IPS-18c (cell line): Measurements from ENCODE around the gene GRAMD4.

Source experiments
- H3K4me3 ChIP-seq: 2 replicates; pipeline ENCODE4 v1.7.0; 2013; ENCODE audit warnings: low read depth, mild to moderate bottlenecking, low read length, moderate library complexity; ENCODE audit not compliant: insufficient read depth
- H3K9me3 ChIP-seq: one replicate; pipeline ENCODE4 v1.6.1; 2013; ENCODE audit warnings: mild to moderate bottlenecking, low read length, moderate library complexity; ENCODE audit not compliant: control insufficient read depth, insufficient read depth

Gene GRAMD4, protein sequence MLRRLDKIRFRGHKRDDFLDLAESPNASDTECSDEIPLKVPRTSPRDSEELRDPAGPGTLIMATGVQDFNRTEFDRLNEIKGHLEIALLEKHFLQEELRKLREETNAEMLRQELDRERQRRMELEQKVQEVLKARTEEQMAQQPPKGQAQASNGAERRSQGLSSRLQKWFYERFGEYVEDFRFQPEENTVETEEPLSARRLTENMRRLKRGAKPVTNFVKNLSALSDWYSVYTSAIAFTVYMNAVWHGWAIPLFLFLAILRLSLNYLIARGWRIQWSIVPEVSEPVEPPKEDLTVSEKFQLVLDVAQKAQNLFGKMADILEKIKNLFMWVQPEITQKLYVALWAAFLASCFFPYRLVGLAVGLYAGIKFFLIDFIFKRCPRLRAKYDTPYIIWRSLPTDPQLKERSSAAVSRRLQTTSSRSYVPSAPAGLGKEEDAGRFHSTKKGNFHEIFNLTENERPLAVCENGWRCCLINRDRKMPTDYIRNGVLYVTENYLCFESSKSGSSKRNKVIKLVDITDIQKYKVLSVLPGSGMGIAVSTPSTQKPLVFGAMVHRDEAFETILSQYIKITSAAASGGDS

DNA sequence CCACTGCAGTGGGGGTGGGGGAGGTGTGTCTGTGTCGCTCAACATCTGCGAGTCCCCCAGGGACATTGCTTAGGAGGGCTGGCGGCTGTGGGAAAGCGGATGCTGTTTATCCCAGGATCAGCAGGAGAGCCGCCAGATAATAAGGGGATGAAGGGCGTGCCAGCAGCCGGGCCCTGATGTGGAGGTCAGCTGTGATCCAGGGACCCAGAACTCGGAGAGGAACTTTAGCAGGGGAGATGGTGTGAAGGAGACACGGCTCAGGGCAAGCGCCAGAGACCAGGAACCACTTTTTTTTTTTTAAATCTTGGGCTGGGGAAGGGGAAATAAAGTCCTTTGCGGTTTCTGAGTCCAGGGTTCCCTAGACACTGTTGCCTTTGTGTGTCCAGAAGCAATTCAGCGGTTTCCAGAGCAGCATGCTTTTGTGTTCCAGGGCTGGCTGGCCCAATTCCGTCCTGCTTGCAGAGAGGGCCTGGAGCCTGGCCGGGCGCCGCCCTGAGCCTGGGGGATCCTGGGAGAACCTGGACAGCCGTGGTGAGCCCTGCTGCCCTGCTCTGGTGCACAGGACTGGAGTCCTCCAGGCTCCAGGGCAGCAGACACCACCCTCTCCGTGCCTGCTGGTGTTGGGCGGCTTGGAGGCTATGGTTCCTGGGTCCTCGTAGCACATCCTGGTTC is at the start of gene GRAMD4:
Gene GRAMD4, plus strand, starts transcription at position 557 of the 672 bp plus-strand sequence. CDS start 6,414 bp downstream, outside the sequence.
- peaks cover 4% of the 10 kb centered on the region for H3K9me3 ChIP-seq
- H3K4me3 ChIP-seq: no peak within 1 kb of the TSS

DNA sequence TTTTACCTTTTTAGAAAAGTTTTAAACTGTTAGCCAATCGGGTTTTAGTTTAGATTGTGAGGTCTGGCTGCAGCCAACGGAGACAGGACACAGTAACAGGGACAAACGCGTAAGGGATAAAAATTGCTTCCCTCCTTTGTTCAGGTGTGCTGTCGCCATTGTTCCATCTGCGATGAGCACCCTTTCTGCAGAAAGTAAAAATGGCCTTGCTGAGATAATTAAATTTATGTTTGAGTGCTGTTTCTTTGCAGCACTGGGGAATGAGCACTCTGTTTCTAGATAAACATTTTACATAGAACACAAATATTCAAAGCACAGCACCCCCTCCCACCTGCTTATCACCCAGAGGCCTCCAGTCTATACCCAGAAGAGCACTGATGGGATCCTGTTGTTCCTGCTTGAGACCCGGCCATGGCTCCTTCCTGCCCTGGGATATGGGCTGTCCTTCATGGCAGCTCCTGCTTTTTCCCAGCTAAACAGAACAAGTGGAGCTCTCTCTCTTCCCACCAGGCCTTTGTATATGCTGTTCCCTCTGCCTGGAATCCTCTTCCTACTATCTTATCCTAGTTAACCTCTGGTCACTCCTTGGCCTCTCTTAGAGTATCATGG is 48.4 kb upstream of the GRAMD4 start:
- H3K4me3 ChIP-seq: no peak overlapping the region
- H3K9me3 ChIP-seq: no peaks in the 10 kb centered on the region

DNA sequence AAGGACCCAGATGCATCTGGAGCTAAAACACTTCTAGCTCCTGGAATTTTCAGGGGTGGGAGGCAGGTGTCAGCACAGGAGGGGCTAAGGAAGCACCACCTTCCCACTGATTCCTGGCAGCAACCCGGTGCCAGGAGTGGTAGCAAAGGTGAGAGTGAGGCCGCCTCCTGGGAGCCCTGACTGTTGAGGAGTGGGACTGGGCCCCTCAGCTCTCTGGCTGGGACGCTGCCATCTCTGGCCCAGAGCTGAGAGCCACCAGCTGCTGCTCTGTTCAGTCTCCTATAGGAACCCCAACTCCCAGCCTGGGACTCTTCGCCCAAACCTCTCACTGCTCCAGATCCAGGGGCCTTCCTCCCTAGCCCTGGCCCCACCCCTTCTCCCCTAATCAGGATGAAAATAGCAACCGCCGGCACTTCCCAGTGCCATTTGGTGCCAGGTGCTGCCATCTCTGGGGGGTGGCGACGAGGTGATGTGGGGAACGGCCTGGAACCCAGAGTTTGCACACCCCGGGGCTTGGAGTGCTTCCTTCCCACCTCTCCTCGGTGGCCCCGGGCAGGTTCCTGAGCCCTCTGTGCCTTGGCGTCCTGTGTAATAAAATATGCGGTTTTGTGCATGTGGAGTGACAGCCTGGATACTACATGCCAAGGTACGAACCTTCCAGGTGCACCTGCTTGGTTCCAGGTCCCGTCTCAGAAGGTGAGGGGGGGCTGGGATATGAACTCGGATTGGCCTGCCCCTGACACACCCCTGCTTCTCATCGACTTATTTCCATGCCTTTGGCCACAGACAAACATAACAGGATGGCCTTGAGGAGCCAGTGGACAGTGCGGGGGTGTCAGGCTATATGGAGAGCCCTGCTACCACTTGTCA is 47.0 kb upstream of the GRAMD4 start:
- Histone ChIP-seq H3K9me3 (no peaks in the 10 kb centered on the region), H3K4me3 (no peak overlapping the region; the same call in 1 of the 2 replicates)

DNA sequence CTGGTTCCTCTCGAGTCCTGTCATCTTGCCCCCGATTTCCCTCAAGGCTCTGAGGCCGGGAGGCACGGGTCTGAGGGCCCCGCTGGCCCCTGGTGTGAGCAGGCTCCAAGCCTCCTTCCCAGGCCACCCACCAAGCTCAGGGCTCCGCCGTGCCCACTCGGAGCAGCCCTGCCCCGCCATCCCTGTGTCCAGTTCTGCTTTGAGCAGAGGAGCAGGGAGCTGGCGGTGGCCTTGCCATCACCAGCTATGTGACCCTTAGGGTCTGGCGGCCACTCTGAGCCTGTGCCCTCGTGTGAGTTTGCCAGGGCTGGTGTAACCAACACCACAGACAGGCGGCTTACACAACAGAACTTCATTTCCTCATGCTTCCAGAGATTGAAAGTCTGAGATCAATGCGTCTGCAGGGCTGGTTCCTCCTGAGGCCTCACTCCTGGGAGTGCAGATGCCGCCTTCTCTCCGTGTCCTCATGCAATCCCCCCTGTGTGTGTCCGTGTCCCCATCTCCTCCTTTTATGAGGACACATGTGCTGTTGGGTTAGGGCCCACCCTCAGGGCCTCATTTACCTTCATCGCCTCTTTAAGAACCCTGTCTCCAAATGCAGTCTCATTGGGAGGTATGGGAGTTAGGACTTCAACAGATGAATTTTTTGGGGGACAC is 46.3 kb upstream of the GRAMD4 start:
- no peak overlapping the region for H3K4me3 ChIP-seq

DNA sequence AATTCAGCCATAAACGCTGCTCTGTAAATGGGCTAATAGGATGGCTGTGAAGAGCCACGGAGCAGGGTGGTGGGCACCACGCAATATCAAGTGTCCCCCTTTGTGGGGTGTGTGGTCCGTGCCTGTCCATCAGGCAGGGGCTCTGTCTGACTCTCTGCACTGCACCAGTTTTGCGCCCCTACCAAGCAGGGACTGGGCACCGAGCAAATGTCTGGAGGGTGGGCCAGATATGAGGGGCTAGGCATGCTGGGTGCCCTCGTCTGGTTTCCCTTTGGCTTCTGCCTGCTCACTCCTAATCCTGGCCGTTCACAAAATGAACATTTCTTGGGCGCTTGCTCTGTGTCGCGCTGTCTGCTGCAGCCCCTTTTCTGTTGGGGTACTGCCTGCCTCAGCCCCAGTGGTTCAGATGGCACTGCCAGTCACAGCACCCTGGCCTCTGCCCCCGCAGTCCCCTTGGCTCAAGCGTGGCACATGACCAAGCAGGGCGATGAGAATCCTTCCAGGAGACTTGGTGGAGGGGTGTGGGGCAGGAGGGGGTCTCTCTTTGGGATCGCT is 45.7 kb upstream of the GRAMD4 start:
- H3K4me3 ChIP-seq: no peak overlapping the region

More for the DNA sequence above, 46.3 kb upstream of the GRAMD4 start:
- H3K9me3 ChIP-seq: no peaks in the 10 kb centered on the region

DNA sequence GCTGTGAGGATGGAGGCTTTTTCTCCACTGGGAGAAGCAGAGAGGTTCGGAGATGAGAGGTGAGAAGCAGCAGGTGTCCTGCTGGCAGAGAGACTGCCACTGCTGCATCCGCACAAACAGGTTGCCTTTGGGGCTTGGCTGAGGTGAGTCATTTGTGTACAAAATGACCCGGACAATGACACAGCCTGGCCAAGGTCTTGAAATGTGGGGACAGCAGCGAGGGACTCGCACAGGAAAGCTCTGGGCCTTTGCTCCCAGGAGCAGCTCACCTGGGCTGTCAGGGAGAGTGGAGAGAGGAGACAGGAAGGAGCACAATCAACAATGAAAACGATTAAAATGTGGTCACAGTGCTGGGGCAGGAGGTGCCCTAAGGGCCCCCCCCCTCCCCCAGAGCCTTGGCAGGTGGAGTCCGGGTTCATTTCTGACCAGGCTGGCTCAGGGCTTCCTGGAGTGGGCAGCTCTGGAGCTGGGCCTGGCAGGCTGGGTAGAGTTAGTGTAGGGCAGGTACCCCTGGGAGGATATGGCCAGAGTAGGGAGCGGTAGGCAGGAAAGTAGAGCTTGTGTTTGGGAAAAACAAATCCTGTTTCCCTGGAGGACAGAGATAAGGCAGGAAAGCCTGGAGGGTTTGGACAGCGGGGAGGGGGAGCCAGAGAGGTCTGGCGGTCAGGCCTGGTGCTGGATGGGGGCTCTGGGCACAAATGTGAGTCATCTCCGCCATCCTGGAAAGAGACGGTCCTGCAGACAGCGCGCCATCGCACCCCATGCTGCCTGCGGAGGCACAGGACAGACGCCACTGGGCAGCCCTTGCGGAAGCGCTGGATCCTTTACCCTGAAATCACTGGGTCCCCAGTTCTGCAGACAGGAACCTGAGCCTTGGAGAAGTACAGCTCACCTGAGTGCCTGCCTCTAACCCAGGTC is 44.9 kb upstream of the GRAMD4 start:
- Histone ChIP-seq H3K4me3 (no peak overlapping the region), H3K9me3 (no peaks in the 10 kb centered on the region)

More for the DNA sequence above, 45.7 kb upstream of the GRAMD4 start:
- H3K9me3 ChIP-seq: no peaks in the 10 kb centered on the region

DNA sequence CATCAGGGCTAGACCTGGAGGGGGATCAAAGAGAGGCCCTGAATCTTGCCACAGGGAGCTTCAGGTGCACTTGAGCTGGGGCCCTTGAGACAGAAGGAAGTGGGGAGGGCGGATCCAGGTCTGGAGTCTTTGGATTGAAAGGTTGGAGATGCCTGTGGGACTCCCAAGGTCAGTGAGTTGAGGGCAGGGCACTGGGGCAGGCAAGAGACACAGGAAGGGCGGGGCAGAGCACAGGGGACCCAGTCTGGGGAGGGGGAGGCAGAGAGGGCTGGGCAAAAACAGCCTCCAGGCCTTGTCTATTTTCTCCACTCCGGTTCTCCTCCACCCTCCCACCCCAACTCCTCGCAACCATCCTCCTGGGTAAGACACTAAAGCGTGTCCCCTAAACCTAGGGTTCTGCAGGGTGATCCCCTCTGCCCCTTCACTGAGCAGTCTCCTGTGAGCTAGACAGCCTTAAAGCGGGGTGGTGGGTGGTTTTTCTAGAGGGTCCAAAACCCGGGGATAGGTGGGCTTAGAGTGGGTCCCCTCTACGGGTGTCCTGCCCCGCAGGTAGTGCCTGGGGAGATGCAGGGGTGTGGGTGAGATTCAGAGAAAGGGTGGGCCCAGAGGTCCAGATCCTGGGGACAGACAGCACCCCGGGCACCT is 44.2 kb upstream of the GRAMD4 start:
- H3K4me3 ChIP-seq: peak overlapping the region; percentile 61
- no peaks in the 10 kb centered on the region for H3K9me3 ChIP-seq

DNA sequence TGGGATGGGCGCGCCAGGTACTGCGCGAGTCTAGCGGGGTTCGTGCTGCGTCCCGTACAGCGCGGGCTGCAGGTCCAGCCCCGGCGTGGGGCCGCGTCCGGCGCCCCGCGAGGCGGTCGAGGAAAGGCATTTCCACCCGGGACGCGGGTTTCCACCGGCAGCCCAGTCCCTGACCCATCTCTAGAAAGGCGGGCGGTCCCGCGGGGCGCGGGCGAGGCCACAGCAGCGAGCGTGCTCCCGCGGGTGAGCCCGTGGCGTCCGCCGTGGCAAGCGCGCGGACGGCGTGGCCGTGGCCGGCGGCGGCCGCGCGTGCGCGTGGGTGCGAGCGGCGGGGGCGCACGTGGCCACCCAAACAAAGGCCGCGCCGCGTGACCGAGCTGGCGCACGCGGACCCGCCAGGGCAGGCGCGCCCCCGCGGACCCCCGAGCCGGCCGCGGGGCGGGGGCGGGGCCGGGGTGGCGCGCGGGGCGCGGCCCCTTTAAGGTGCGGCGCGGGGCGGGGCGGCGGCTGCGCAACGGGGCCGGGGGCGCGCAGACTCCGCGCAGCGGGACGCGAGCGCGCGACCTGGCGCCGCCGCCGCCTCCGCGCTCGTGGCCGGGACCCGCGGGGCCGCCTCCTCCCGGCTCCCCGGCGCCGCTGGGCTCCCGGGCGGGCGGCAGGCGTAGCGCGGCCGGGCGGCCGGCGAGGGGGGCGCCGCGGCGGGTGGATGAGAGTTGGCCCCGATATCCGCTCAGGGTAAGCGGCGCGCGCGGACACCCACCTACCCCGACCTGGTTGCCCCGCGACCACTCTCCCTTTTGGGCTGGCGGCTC is 43.4 kb upstream of the GRAMD4 start:
- H3K9me3 ChIP-seq: no peaks in the 10 kb centered on the region
- peak overlapping the region; percentile 61 for H3K4me3 ChIP-seq

DNA sequence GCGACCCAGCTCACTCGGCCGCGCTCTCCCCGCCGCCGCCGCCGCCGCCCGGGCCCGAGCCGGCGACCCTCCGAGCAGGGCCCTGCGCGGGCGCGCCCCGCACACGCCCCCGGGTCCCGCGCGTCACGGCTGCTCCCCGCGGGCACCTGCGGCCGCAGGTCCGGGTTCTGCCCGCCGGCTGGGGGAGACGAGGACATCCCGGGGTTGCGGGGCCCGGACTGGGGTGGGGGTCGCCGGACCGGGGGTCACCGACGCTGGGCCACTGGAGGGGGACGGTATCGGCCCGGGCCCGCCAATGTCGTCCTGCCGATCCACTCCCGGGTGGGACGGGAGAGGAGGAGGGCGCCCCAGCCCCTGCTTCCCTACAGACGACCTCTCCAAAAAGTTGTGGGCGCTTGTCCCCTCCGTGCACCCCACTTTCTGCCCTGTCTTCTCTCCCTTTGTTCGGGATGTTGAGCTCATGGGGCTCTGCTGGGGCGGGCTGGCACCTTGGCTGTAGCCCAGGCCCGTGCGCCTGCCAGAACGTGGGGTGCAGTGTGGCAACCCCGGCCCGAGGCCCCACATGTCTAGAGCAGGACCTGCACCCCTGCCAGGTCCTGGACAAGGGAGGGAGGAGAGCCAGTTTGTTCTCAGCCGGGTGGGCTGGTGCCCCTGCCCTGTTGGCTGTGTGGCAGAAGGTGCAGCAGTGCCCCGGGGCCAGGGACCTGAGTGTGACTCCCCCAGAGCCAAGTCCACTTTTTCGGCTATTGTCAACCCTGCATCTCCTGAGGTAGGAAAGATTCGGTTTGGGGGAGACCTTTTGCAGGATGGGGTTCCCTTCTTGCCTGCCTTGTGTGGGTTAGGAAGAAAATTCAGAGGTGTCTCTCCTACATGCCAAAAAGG is 42.6 kb upstream of the GRAMD4 start:
- no peaks in the 10 kb centered on the region for H3K9me3 ChIP-seq
- H3K4me3 ChIP-seq: peak overlapping the region; percentile 50

DNA sequence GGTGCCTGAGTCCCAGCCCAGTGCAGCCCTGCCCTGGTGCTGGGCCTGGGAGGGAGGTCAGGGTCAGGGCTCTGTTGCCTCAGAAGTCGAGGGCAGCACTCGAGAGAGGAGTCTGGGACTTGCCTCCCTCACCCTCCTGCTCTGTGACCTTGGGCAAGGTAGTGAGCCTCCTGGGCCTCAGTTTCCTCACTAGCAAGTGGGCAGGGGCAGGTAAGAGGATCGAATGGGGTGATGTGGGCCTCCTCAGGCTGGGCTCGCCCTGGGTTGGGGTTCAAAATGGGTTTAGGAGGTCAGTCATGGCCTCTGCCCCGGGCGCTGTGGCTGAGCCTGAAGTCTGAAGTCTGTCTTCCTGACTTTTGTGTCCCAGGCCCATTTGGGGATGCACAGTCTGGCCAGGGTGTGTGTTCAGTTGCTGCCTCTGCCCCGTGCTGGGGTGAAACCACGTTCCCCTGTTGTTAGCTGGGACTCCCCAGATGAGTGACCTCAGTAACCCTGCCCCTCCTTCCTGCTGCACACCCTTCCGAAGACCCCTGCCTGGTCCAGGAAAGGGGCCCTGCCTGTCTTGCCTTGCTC is 41.8 kb upstream of the GRAMD4 start:
- no peaks in the 10 kb centered on the region for H3K9me3 ChIP-seq
- peak overlapping the region; percentile 50; the same call in 1 of the 2 replicates for H3K4me3 ChIP-seq

DNA sequence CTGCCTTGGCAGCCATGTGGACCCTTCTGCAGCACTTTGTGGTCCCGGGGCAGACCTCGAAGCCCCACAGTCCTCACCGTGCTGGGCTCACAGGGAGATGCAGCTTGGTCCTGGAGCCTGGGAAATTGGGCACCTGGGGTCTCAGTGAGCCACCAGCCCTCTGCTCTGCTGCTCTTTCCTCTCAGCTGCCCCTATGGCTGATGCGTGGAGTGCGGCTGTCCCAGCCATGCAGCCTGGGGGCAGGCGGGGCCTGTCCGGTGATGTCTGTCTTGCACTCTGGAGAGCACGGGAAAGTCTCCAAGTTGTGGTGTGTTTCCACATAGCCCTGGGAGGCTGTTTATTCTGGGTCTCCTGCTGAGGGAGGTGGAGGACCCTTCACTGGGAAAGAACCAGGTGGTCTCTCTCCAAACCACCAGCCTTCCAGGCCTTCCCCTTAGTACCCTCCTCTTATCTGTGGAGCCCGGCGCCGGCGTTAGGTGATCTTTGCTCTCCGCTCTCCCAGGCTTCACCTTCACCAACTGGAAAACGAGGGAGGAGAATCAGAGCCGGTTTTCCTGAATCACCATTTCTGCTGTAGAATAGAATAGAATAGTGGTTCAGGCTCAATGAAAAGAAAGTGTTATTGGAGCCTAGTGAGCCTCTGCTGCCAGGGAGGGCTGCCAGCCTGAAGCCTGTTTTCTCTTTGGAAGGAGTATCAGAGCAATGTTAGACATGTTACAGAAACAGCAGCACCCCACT is 41.2 kb upstream of the GRAMD4 start:
- Histone ChIP-seq H3K9me3 (no peaks in the 10 kb centered on the region), H3K4me3 (no peak overlapping the region)

DNA sequence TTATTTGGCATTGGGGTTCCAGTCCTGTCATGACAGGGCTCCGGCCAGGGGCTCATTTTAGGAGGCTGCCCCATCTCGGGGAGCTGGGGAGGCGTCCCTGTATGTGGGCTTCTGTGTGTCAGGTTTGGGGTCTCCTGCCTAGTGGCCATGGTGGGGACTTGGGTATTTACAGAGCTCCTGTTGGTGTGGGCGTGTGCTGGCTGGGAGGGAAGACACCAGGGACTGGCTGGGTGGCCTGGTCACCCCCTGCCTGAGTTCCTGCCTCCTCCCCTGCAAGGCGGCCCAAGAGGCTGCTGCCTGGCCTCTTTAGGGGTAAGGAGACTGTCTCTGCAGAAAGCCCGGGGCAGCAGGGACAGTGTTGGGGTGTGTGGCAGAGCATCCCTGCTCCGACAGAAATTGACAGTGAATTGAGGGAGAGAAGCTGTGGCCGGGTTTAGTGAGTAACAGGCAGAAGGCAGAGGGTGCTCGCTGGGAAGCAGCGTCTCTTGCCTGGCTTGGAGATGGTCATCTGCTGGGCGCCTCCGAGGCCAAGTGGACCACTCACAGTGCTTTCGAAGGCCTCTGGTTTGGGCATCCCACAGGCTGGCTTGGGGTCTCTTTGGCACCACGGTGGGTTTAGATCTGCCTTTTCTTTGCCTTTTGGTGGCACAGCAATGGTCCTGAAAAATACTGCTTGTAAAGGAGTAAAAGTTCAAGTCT is 40.3 kb upstream of the GRAMD4 start:
- no peak overlapping the region for H3K4me3 ChIP-seq
- no peaks in the 10 kb centered on the region for H3K9me3 ChIP-seq
